OCI-LY7 (cell line): ENCODE results near the gene XRCC4. TPM values are rescaled to one million over a fixed set of nuclear protein-coding genes. Genes with fewer than 3 reads are reported as not detected.
"Not testable (repeated sequence)": the region's sequence is repeated elsewhere in the genome, so short reads cannot be mapped to it uniquely, and the experiment has no call there.

Source experiments
- BruUV-seq: library from RNA; stranded (reverse); fragments of 400-500 nt; replicated peaks from 2 replicates; lab custom pipeline; 2021; lab: Mats Ljungman, UMichigan
- CTCF ChIA-PET: fragments of 300-600 bp; sonication (Branson Sonifier 250); formaldehyde crosslinking; loops from one replicate; lab custom pipeline; 2022; ENCODE audit warnings: antibody characterized with exemption; ENCODE audit not compliant: unreplicated experiment; lab: Charles Lee
- POLR2A ChIA-PET: fragments of 300-600 bp; sonication (Branson Sonifier 250); formaldehyde crosslinking; loops from one replicate; lab custom pipeline; 2022; ENCODE audit warnings: antibody characterized with exemption; lab: Charles Lee
- DNase-seq: peaks from one replicate; pipeline ENCODE4 v3.0.0-alpha.2; 2015; ENCODE audit warnings: low spot score
- H2AFZ ChIP-seq: fragments of 200-600 bp; sonication (generic), shearing (Covaris generic); 2 replicates; pipeline ENCODE4 v1.6.1; 2014; ENCODE audit warnings: mild to moderate bottlenecking, antibody characterized with exemption, low read length, moderate library complexity
- H3K27ac ChIP-seq: fragments of 200-600 bp; sonication (generic); 2 replicates; pipeline ENCODE4 v1.5.1; 2014; ENCODE audit warnings: mixed run types, low read depth, mild to moderate bottlenecking, moderate library complexity, low read length, inconsistent platforms; ENCODE audit not compliant: poor library complexity, severe bottlenecking
- H3K36me3 ChIP-seq: fragments of 200-600 bp; sonication (generic); 2 replicates; pipeline ENCODE4 v1.6.1; 2014; ENCODE audit warnings: mild to moderate bottlenecking, antibody characterized with exemption, low read length, moderate library complexity, mixed read lengths; ENCODE audit not compliant: insufficient read depth
- H3K4me1 ChIP-seq: fragments of 200-600 bp; sonication (generic); 2 replicates; pipeline ENCODE4 v1.5.1; 2014; ENCODE audit warnings: mild to moderate bottlenecking, low read length; ENCODE audit not compliant: insufficient read depth, poor library complexity, severe bottlenecking
- H3K4me2 ChIP-seq: fragments of 200-600 bp; sonication (generic); 2 replicates; pipeline ENCODE4 v1.6.1; 2014; ENCODE audit warnings: mild to moderate bottlenecking, low read length
- H3K4me3 ChIP-seq: fragments of 200-600 bp; sonication (generic); 2 replicates; pipeline ENCODE4 v1.5.1; 2014; ENCODE audit warnings: mild to moderate bottlenecking, low read depth, low read length; ENCODE audit not compliant: poor library complexity, severe bottlenecking
- H3K79me2 ChIP-seq: fragments of 200-600 bp; sonication (generic); 2 replicates; pipeline ENCODE4 v1.6.1; 2016; ENCODE audit warnings: low read depth, mild to moderate bottlenecking, low read length, moderate library complexity, mixed read lengths; ENCODE audit not compliant: insufficient read depth
- H3K9me2 ChIP-seq: fragments of 200-600 bp; sonication (generic); 2 replicates; pipeline ENCODE4 v1.6.1; 2016; ENCODE audit warnings: mild to moderate bottlenecking, low read length, mixed read lengths; ENCODE audit not compliant: insufficient read depth
- H3K9me3 ChIP-seq: fragments of 200-600 bp; sonication (generic); 2 replicates; pipeline ENCODE4 v1.6.1; 2014; ENCODE audit warnings: mild to moderate bottlenecking, mixed run types, low read length, mixed read lengths
- H4K20me1 ChIP-seq: fragments of 200-600 bp; sonication (generic); 2 replicates; pipeline ENCODE4 v1.6.1; 2014; ENCODE audit warnings: mild to moderate bottlenecking, antibody characterized with exemption, low read length, moderate library complexity, mixed read lengths; ENCODE audit not compliant: insufficient read depth
- CTCF ChIP-seq: fragments of 200-600 bp; sonication (generic); conservative IDR thresholded peaks from 2 replicates; pipeline ENCODE4 v1.5.1; 2014; ENCODE audit warnings: mild to moderate bottlenecking, antibody characterized with exemption, low read length, moderate library complexity, mixed read lengths
- EZH2phosphoT487 ChIP-seq: fragments of 200-600 bp; sonication (generic); IDR thresholded peaks from 2 replicates; pipeline ENCODE4 v1.6.1; 2018; ENCODE audit warnings: low read depth, borderline replicate concordance, mild to moderate bottlenecking, mixed run types, antibody characterized with exemption, low read length, moderate library complexity, mixed read lengths
- intact Hi-C: fragments of 100-400 bp; cut with micrococcal nuclease; formaldehyde crosslinking; loops from one replicate; pipeline ENCODE4 v1.10.0; 2022; ENCODE audit not compliant: unreplicated experiment
- total RNA-seq, 2 experiments: library from RNA; depleted of rRNA in 1 of 2; stranded (reverse); fragments of >200 nt in 1 of 2; shearing (Covaris generic) in 1 of 2; gene quantifications; 2 replicates each; pipeline ENCODE4 v1.2.3, GENCODE V29; 2014 to 2022

The XRCC4 gene
- total RNA-seq, 2 experiments from 2014 or later: 14.5 to 23.3 TPM

- CTCF ChIA-PET: no interaction called here
- no TSS peak for BruUV-seq
- POLR2A ChIA-PET: interaction anchor here (0.8 to 2.2 kb wide), 3 partner anchors 9 to 135 kb away, joined by 3 to 8 read pairs (median 4); no protein-coding TSS in a partner anchor
- intact Hi-C loops: no loop called here
- peaks cover 85% of the 10 kb centered on the region for H3K79me2 ChIP-seq
- peaks cover 69% of the 10 kb centered on the region for H3K36me3 ChIP-seq
- no peak overlapping the region for H3K4me3 ChIP-seq
- no peaks in the 10 kb centered on the region for H3K9me2 ChIP-seq
- H2AFZ ChIP-seq: no peak overlapping the region
- no peak overlapping the region for H3K27ac ChIP-seq
- TF ChIP-seq CTCF (no peak), EZH2phosphoT487 (no peak)
- H4K20me1 ChIP-seq: peaks cover 7% of the 10 kb centered on the region
- H3K4me2 ChIP-seq: no peak overlapping the region
- no peak for DNase-seq
- H3K4me1 ChIP-seq: no peaks in the 10 kb centered on the region
- H3K9me3 ChIP-seq: no peaks in the 10 kb centered on the region
These were observed 10.7 kb upstream of the XRCC4 start for GRCh38 chr5:83066548-83067110.

- H3K27ac ChIP-seq, H4K20me1 ChIP-seq, H2AFZ ChIP-seq, H3K9me3 ChIP-seq, H3K4me2 ChIP-seq, H3K4me1 ChIP-seq, H3K9me2 ChIP-seq, CTCF ChIA-PET, POLR2A ChIA-PET, H3K4me3 ChIP-seq, BruUV-seq, DNase-seq, intact Hi-C loops: not testable (repeated sequence)
- H3K79me2 ChIP-seq: peaks cover 90% of the 10 kb centered on the region
- peaks cover 64% of the 10 kb centered on the region for H3K36me3 ChIP-seq
These were observed 10.0 kb upstream of the XRCC4 start for GRCh38 chr5:83067377-83067776.

- TF ChIP-seq CTCF (no peak), EZH2phosphoT487 (no peak)
- Histone ChIP-seq H3K9me2 (no peaks in the 10 kb centered on the region), H3K27ac (no peak overlapping the region), H3K4me3 (no peak overlapping the region), H4K20me1 (peaks cover 7% of the 10 kb centered on the region), H3K4me1 (no peaks in the 10 kb centered on the region), H3K9me3 (no peaks in the 10 kb centered on the region), H3K4me2 (no peak overlapping the region), H2AFZ (no peak overlapping the region), H3K36me3 (peaks cover 65% of the 10 kb centered on the region), H3K79me2 (peaks cover 99% of the 10 kb centered on the region)
- no peak for DNase-seq
- ChIA-PET CTCF (no interaction called here), POLR2A (no interaction called here)
- intact Hi-C loops: no loop called here
- no TSS peak for BruUV-seq
These were observed 8.1 kb upstream of the XRCC4 start for GRCh38 chr5:83069096-83069799.
